ENCODE results near the gene SORCS2. TPM values are rescaled to one million over a fixed set of nuclear protein-coding genes. Genes with fewer than 3 reads are reported as not detected.

SORCS2 gene
- total RNA-seq, 4 donors from 2014 or later = 1.1 to 2.5 (median 2.0) TPM

- intact Hi-C loops (cut with DNase I) = no loop called here
- Histone ChIP-seq H3K27ac (no peak overlapping the region), H3K4me3 (no peak overlapping the region), H3K4me1 (peaks cover 0 to 5% (median 0%) of the 10 kb centered on the region in 3 donors), H3K9me3 (no peaks in the 10 kb centered on the region), H3K36me3 (no peaks in the 10 kb centered on the region), H3K27me3 (peaks cover 0 to 8% (median 0%) of the 10 kb centered on the region in 4 donors)
- DNase-seq = no peak
- 83% methylated on average over 1 of the region's 7 CpGs; no CpG with 5 or more reads in 1 of the 2 donors for WGBS, 2 donors
- TF ChIP-seq POLR2A (IDR thresholded peaks at IDR 0.05) (no peak), CTCF (IDR thresholded peaks at IDR 0.05) (no peak)
Measured at GRCh38 chr4:7467471-7467870, 275.1 kb downstream of the SORCS2 start.

- 76 to 84% methylated on average over 4 of the region's 4 CpGs for WGBS, 2 donors
- TF ChIP-seq POLR2A (IDR thresholded peaks at IDR 0.05) (no peak), CTCF (IDR thresholded peaks at IDR 0.05) (no peak)
- no peak for DNase-seq
Measured at GRCh38 chr4:7469023-7469422, 276.7 kb downstream of the SORCS2 start.

GRCh38 chr4:7470111-7470510 is 277.8 kb downstream of the SORCS2 start:
- DNase-seq = no peak
- Histone ChIP-seq H3K36me3 (no peaks in the 10 kb centered on the region), H3K4me3 (no peak overlapping the region), H3K4me1 (no peaks in the 10 kb centered on the region), H3K9me3 (no peaks in the 10 kb centered on the region), H3K27me3 (peaks cover 0 to 8% (median 0%) of the 10 kb centered on the region in 4 donors), H3K27ac (no peak overlapping the region)
- intact Hi-C loops (cut with DNase I) = no loop called here
- no peak for TF ChIP-seq POLR2A (IDR thresholded peaks at IDR 0.05)
- no peak for TF ChIP-seq CTCF (IDR thresholded peaks at IDR 0.05)
- WGBS, 2 donors = 79 to 83% methylated on average over 3 of the region's 3 CpGs

More at GRCh38 chr4:7469023-7469422, 276.7 kb downstream of the SORCS2 start:
- peaks cover 0 to 8% (median 0%) of the 10 kb centered on the region in 4 donors for H3K27me3 ChIP-seq
- no peaks in the 10 kb centered on the region for H3K36me3 ChIP-seq
- intact Hi-C loops (cut with DNase I) = no loop called here
- H3K27ac ChIP-seq = no peak overlapping the region
- no peaks in the 10 kb centered on the region for H3K9me3 ChIP-seq
- no peaks in the 10 kb centered on the region for H3K4me1 ChIP-seq
- no peak overlapping the region for H3K4me3 ChIP-seq

GRCh38 chr4:7470522-7471128 is 278.3 kb downstream of the SORCS2 start:
- Histone ChIP-seq H3K4me1 (no peaks in the 10 kb centered on the region), H3K9me3 (no peaks in the 10 kb centered on the region), H3K27me3 (peaks cover 0 to 8% (median 0%) of the 10 kb centered on the region in 4 donors), H3K36me3 (no peaks in the 10 kb centered on the region), H3K27ac (no peak overlapping the region), H3K4me3 (no peak overlapping the region)
- whole genome bisulfite sequencing, 2 donors = 81 to 83% methylated on average over 8 of the region's 8 CpGs
- no peak for DNase-seq
- intact Hi-C loops (cut with DNase I) = no loop called here
- TF ChIP-seq CTCF (IDR thresholded peaks at IDR 0.05) = no peak
- TF ChIP-seq POLR2A (IDR thresholded peaks at IDR 0.05) = no peak

GRCh38 chr4:7472442-7473013 is 280.2 kb downstream of the SORCS2 start:
- H3K36me3 ChIP-seq = no peaks in the 10 kb centered on the region
- TF ChIP-seq CTCF (IDR thresholded peaks at IDR 0.05) (no peak), POLR2A (IDR thresholded peaks at IDR 0.05) (no peak)
- H3K27ac ChIP-seq = no peak overlapping the region
- no peak overlapping the region for H3K4me3 ChIP-seq
- no peaks in the 10 kb centered on the region for H3K9me3 ChIP-seq
- H3K4me1 ChIP-seq = no peaks in the 10 kb centered on the region
- WGBS, 2 donors = 61 to 66% methylated on average over 10 to 12 of the region's 19 CpGs
- intact Hi-C loops (cut with DNase I) = no loop called here
- peaks cover 0 to 8% (median 0%) of the 10 kb centered on the region in 4 donors for H3K27me3 ChIP-seq
- DNase-seq = no peak

All from esophagus squamous epithelium (tissue), 5 donors.